GM18499 (cell line): Measurements from ENCODE around the gene KAT6B.
"Not testable (repeated sequence)": the region's sequence is repeated elsewhere in the genome, so short reads cannot be mapped to it uniquely, and the experiment has no call there.

Experiments used
- ATAC-seq: cut with Tn5 transposase; IDR thresholded peaks from one replicate; pipeline ENCODE4 v1.9.1; 2021; ENCODE audit warnings: moderate number of reproducible peaks; ENCODE audit not compliant: insufficient read depth, unreplicated experiment

Gene KAT6B

GRCh38 chr10:74912682-74913081 is 86.3 kb downstream of the KAT6B start:
- no peak for ATAC-seq

- ATAC-seq: no peak
Observed at GRCh38 chr10:74913377-74913979, 87.1 kb downstream of the KAT6B start.

GRCh38 chr10:74916283-74916682 is 89.9 kb downstream of the KAT6B start:
- ATAC-seq: no peak

- no peak for ATAC-seq
Observed at GRCh38 chr10:74917481-74918077, 91.2 kb downstream of the KAT6B start.

GRCh38 chr10:74919671-74920070 is 93.3 kb downstream of the KAT6B start:
- ATAC-seq: no peak

GRCh38 chr10:74921070-74921469 is 94.7 kb downstream of the KAT6B start:
- ATAC-seq: not testable (repeated sequence)

GRCh38 chr10:74921744-74922143 is 95.3 kb downstream of the KAT6B start:
- no peak for ATAC-seq

- ATAC-seq: no peak
Observed at GRCh38 chr10:74922921-74923320, 96.5 kb downstream of the KAT6B start.

- ATAC-seq: no peak
Observed at GRCh38 chr10:74923556-74923955, 97.2 kb downstream of the KAT6B start.

- ATAC-seq: no peak
Observed at GRCh38 chr10:74924251-74924963, 98.0 kb downstream of the KAT6B start.

- no peak for ATAC-seq
Observed at GRCh38 chr10:74925291-74925690, 98.9 kb downstream of the KAT6B start.

- ATAC-seq: no peak
Observed at GRCh38 chr10:74925708-74926107, 99.3 kb downstream of the KAT6B start.

- no peak for ATAC-seq
Observed at GRCh38 chr10:74926791-74927585, 100.6 kb downstream of the KAT6B start.

GRCh38 chr10:74927701-74928100 is 101.3 kb downstream of the KAT6B start:
- no peak for ATAC-seq

GRCh38 chr10:74928742-74929191 is 102.4 kb downstream of the KAT6B start:
- no peak for ATAC-seq

GRCh38 chr10:74929197-74929596 is 102.8 kb downstream of the KAT6B start:
- no peak for ATAC-seq

- ATAC-seq: no peak
Observed at GRCh38 chr10:74930965-74931364, 104.6 kb downstream of the KAT6B start.

GRCh38 chr10:74932648-74933047 is 106.2 kb downstream of the KAT6B start:
- ATAC-seq: no peak

- ATAC-seq: no peak
Observed at GRCh38 chr10:74934100-74934812, 107.9 kb downstream of the KAT6B start.

- no peak for ATAC-seq
Observed at GRCh38 chr10:74936577-74937265, 110.3 kb downstream of the KAT6B start.
